AG09309 (cell line): ENCODE results near the gene LAMB3.

ENCODE experiments used
- DNase-seq: peaks from one replicate; pipeline ENCODE4 v3.0.0-alpha.2; 2010; ENCODE audit warnings: low read depth
- H3K4me3 ChIP-seq: 2 replicates; pipeline ENCODE4 v1.5.1; 2011; ENCODE audit warnings: mild to moderate bottlenecking, low read depth, low read length, moderate library complexity; ENCODE audit not compliant: control insufficient read depth
- CTCF ChIP-seq: IDR thresholded peaks from 2 replicates; pipeline ENCODE4 v1.5.1; 2011; ENCODE audit warnings: mild to moderate bottlenecking, low read depth, low read length, inconsistent platforms; ENCODE audit not compliant: insufficient read depth, control insufficient read depth; ENCODE audit errors: missing control alignments

The LAMB3 gene

GRCh38 chr1:209689477-209689876, 37.3 kb upstream of the LAMB3 start:
- no peak overlapping the region for H3K4me3 ChIP-seq
- no peak for DNase-seq
- no peak for TF ChIP-seq CTCF

- no peak for DNase-seq
- TF ChIP-seq CTCF = no peak
- H3K4me3 ChIP-seq = no peak overlapping the region
These were observed 36.6 kb upstream of the LAMB3 start for GRCh38 chr1:209688746-209689234.

GRCh38 chr1:209686322-209686721, 34.1 kb upstream of the LAMB3 start:
- TF ChIP-seq CTCF = no peak
- no peak overlapping the region for H3K4me3 ChIP-seq
- DNase-seq = no peak

GRCh38 chr1:209685821-209686220, 33.6 kb upstream of the LAMB3 start:
- H3K4me3 ChIP-seq = no peak overlapping the region
- DNase-seq = no peak
- TF ChIP-seq CTCF = no peak

- DNase-seq = no peak
- TF ChIP-seq CTCF = no peak
- no peak overlapping the region for H3K4me3 ChIP-seq
These were observed 26.8 kb upstream of the LAMB3 start for GRCh38 chr1:209678981-209679539.

GRCh38 chr1:209675565-209676154, 23.4 kb upstream of the LAMB3 start:
- peak overlapping the region; percentile 58 for H3K4me3 ChIP-seq
- no peak for DNase-seq
- no peak for TF ChIP-seq CTCF
